SH-SY5Y (cell line): ENCODE measurements around the gene WFDC5.

Source experiments
- GATA2 ChIP-seq: IDR thresholded peaks from 2 replicates; pipeline ENCODE4 v1.6.1; 2011; ENCODE audit warnings: mild to moderate bottlenecking, low read depth, low read length
- GATA3 ChIP-seq: IDR thresholded peaks from 2 replicates; pipeline ENCODE4 v1.6.1; 2011; ENCODE audit warnings: low read depth, mild to moderate bottlenecking, low read length, moderate library complexity

- TF ChIP-seq GATA3 (no peak), GATA2 (no peak)
These were observed 32.5 kb downstream of the WFDC5 start for GRCh38 chr20:45082468-45082867.
